ENCODE results near the gene EXOC7. TPM values are rescaled to one million over a fixed set of nuclear protein-coding genes. Genes with fewer than 3 reads are reported as not detected.

The EXOC7 gene
- total RNA-seq, 1 experiment from 2014 or later = 160 TPM

DNA sequence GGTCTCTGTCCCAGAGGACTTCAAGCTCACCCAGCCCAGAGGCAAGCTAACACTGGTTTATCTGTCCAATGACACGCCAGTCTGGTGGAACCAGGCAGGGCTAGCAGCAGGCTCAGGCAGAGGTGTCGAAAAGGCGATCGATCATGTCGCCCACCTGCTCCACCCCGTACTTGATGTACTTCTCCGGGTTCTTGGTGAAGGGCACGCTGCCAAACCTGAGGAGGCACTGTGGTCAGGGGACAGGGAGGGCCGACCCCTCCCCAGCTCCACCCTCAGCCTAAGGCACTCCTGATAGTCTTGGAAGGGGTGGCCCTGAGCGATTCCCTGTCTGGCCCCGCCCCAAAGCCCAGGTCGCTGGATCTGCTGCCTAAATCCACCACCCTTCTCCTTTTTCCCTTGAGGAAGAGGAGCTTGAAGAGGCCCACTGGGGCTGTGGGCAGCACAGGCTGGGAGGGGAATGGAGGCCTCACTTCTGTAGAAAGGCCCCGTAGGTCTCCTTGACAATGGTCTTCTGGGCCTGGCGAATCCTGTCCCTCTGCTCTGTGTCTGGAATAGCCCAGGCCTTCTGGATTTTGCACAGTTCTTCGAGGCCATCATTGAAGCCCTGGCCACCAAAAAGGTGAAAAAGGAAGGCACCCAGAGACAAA, 19.9 kb downstream of the EXOC7 start:
- H2BK120ac ChIP-seq (ENCODE audit: low read depth, low read length, poor library complexity, severe bottlenecking) = no peak overlapping the region
- peaks cover 6% of the 10 kb centered on the region for H3K23me2 ChIP-seq (ENCODE audit: insufficient read length, low read depth, low read length, poor library complexity, severe bottlenecking)
- no peak overlapping the region for H2BK15ac ChIP-seq (ENCODE audit: low read depth, low read length)
- no CpG with 5 or more reads among the region's 15 CpGs for WGBS (ENCODE audit: extremely low coverage, insufficient read length, low lambda C conversion rate)
- peaks cover 8% of the 10 kb centered on the region; the same call in 1 of the 2 replicates for H3K4me1 ChIP-seq (ENCODE audit: insufficient read depth, low read length)
- no peak overlapping the region for H3K56ac ChIP-seq (ENCODE audit: insufficient read length, low read depth, low read length)
- H4K91ac ChIP-seq (ENCODE audit: insufficient read length, low read depth, low read length) = no peak overlapping the region
- no peak overlapping the region for H2AK5ac ChIP-seq (ENCODE audit: insufficient read length, low read length)
- no peak overlapping the region for H3K27ac ChIP-seq (ENCODE audit: insufficient read length, low read depth, low read length)
- peaks cover 18% of the 10 kb centered on the region for H3K27me3 Mint-ChIP-seq (ENCODE audit: low read depth)
- no peaks in the 10 kb centered on the region for H4K20me1 ChIP-seq (ENCODE audit: control insufficient read depth, insufficient read depth, insufficient read length)
- H3K23ac ChIP-seq (ENCODE audit: insufficient read length, low read depth, low read length) = no peak overlapping the region
- peaks cover 24 to 28% of the 10 kb centered on the region in 2 experiments for H3K4me1 Mint-ChIP-seq
- H3K4ac ChIP-seq (ENCODE audit: low read depth, low read length) = no peak overlapping the region
- DNase-seq = no peak
- H3K79me1 ChIP-seq (ENCODE audit: insufficient read depth, low read depth, low read length, poor library complexity, severe bottlenecking) = no peaks in the 10 kb centered on the region
- H3K9me3 ChIP-seq (ENCODE audit: control insufficient read depth, low read depth, low read length) = no peaks in the 10 kb centered on the region
- no peak overlapping the region for H2BK5ac ChIP-seq (ENCODE audit: insufficient read length, low read length)
- H4K8ac ChIP-seq (replicated peaks; ENCODE audit: insufficient read length, low read depth, low read length) = no peak overlapping the region
- H3T11ph ChIP-seq (ENCODE audit: low read length) = no peak overlapping the region
- no peak overlapping the region for H3K4me3 Mint-ChIP-seq
- H3K14ac ChIP-seq (ENCODE audit: insufficient read depth, low read length) = no peak overlapping the region
- H3K79me2 ChIP-seq (ENCODE audit: insufficient read depth, low read length) = no peaks in the 10 kb centered on the region
- no peak overlapping the region for H3K27ac Mint-ChIP-seq
- no peak overlapping the region for H2AFZ ChIP-seq (ENCODE audit: low read length)
- H3K9me3 Mint-ChIP-seq = no peaks in the 10 kb centered on the region
- H3K27me3 ChIP-seq (ENCODE audit: insufficient read depth, low read length) = peaks cover 10% of the 10 kb centered on the region; the same call in 1 of the 2 replicates
- H3K36me3 Mint-ChIP-seq (ENCODE audit: insufficient read depth in 1 of 3, low read depth in 3 of 3) = peaks cover 11 to 62% (median 47%) of the 10 kb centered on the region in 3 experiments; a peak in 6 of 7 replicates
- H2BK12ac ChIP-seq (ENCODE audit: insufficient read length, low read depth, low read length) = no peak overlapping the region
- no peak overlapping the region for H2BK20ac ChIP-seq (ENCODE audit: low read depth, low read length, poor library complexity, severe bottlenecking)
- H3K4me2 ChIP-seq (ENCODE audit: insufficient read depth, insufficient read length, low read length) = no peak overlapping the region
- no peak overlapping the region for H4K5ac ChIP-seq (ENCODE audit: insufficient read length, low read depth, low read length)
- TF ChIP-seq, protein P1, sequence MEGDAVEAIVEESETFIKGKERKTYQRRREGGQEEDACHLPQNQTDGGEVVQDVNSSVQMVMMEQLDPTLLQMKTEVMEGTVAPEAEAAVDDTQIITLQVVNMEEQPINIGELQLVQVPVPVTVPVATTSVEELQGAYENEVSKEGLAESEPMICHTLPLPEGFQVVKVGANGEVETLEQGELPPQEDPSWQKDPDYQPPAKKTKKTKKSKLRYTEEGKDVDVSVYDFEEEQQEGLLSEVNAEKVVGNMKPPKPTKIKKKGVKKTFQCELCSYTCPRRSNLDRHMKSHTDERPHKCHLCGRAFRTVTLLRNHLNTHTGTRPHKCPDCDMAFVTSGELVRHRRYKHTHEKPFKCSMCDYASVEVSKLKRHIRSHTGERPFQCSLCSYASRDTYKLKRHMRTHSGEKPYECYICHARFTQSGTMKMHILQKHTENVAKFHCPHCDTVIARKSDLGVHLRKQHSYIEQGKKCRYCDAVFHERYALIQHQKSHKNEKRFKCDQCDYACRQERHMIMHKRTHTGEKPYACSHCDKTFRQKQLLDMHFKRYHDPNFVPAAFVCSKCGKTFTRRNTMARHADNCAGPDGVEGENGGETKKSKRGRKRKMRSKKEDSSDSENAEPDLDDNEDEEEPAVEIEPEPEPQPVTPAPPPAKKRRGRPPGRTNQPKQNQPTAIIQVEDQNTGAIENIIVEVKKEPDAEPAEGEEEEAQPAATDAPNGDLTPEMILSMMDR (conservative IDR thresholded peaks at IDR 0.05) = no peak
- no peak overlapping the region for H3K9ac ChIP-seq (ENCODE audit: extremely low read depth, insufficient read length, low read length)
- no peak overlapping the region for H3K18ac ChIP-seq (ENCODE audit: insufficient read length, low read depth, low read length)
